ENCODE data around the gene PEAK1. TPM values are rescaled to one million over a fixed set of nuclear protein-coding genes. Genes with fewer than 3 reads are reported as not detected.

PEAK1 gene
- total RNA-seq, 2 donors from 2014 or later: 33.5 to 54.4 TPM

GRCh38 chr15:77183066-77183465, 236.8 kb downstream of the PEAK1 start:
- H3K4me1 ChIP-seq: no peaks in the 10 kb centered on the region
- no peak overlapping the region for H3K27ac ChIP-seq
- H3K9me3 ChIP-seq: no peaks in the 10 kb centered on the region
- H3K27me3 ChIP-seq: no peaks in the 10 kb centered on the region
- DNase-seq: no peak
- no peak for TF ChIP-seq CTCF (IDR thresholded peaks at IDR 0.05)
- no peak overlapping the region for H3K4me3 ChIP-seq
- intact Hi-C loops (cut with DNase I): loop anchor here (10.0 kb wide), 1 partner anchor 312 kb away; no protein-coding TSS in a partner anchor
- no peak overlapping the region for H3K9ac ChIP-seq (ENCODE audit: low read depth in 2 of 2, low read length in 2 of 2)
- H3K36me3 ChIP-seq: no peaks in the 10 kb centered on the region

GRCh38 chr15:77181305-77182074, 238.4 kb downstream of the PEAK1 start:
- Histone ChIP-seq H3K27ac (no peak overlapping the region), H3K27me3 (no peaks in the 10 kb centered on the region), H3K36me3 (no peaks in the 10 kb centered on the region), H3K9me3 (no peaks in the 10 kb centered on the region), H3K9ac (ENCODE audit: low read depth in 2 of 2, low read length in 2 of 2) (no peak overlapping the region), H3K4me3 (no peak overlapping the region), H3K4me1 (no peaks in the 10 kb centered on the region)
- DNase-seq: no peak
- TF ChIP-seq CTCF (IDR thresholded peaks at IDR 0.05): no peak
- intact Hi-C loops (cut with DNase I): loop anchor here (10.0 kb wide), 1 partner anchor 313 kb away; no protein-coding TSS in a partner anchor

GRCh38 chr15:77180757-77181156, 239.1 kb downstream of the PEAK1 start:
- TF ChIP-seq CTCF (IDR thresholded peaks at IDR 0.05): no peak
- intact Hi-C loops (cut with DNase I): loop anchor here (10.0 kb wide), 1 partner anchor 314 kb away; no protein-coding TSS in a partner anchor
- DNase-seq: no peak
- H3K4me3 ChIP-seq: no peak overlapping the region
- no peaks in the 10 kb centered on the region for H3K9me3 ChIP-seq
- no peaks in the 10 kb centered on the region for H3K4me1 ChIP-seq
- H3K36me3 ChIP-seq: no peaks in the 10 kb centered on the region
- no peak overlapping the region for H3K27ac ChIP-seq
- H3K9ac ChIP-seq (ENCODE audit: low read depth in 2 of 2, low read length in 2 of 2): no peak overlapping the region
- no peaks in the 10 kb centered on the region for H3K27me3 ChIP-seq

- H3K27me3 ChIP-seq: no peaks in the 10 kb centered on the region
- H3K4me3 ChIP-seq: no peak overlapping the region
- intact Hi-C loops (cut with DNase I): loop anchor here (10.0 kb wide), 1 partner anchor 315 kb away; no protein-coding TSS in a partner anchor
- no peaks in the 10 kb centered on the region for H3K9me3 ChIP-seq
- no peak for DNase-seq
- H3K9ac ChIP-seq (ENCODE audit: low read depth in 2 of 2, low read length in 2 of 2): no peak overlapping the region
- no peaks in the 10 kb centered on the region for H3K36me3 ChIP-seq
- no peak overlapping the region for H3K27ac ChIP-seq
- TF ChIP-seq CTCF (IDR thresholded peaks at IDR 0.05): no peak
- no peaks in the 10 kb centered on the region for H3K4me1 ChIP-seq
Observed at GRCh38 chr15:77180270-77180669, 239.6 kb downstream of the PEAK1 start.

GRCh38 chr15:77179541-77179998, 240.3 kb downstream of the PEAK1 start:
- intact Hi-C loops (cut with DNase I): no loop called here
- H3K4me1 ChIP-seq: no peaks in the 10 kb centered on the region
- H3K9ac ChIP-seq (ENCODE audit: low read depth in 2 of 2, low read length in 2 of 2): no peak overlapping the region
- H3K9me3 ChIP-seq: no peaks in the 10 kb centered on the region
- no peaks in the 10 kb centered on the region for H3K36me3 ChIP-seq
- no peak for TF ChIP-seq CTCF (IDR thresholded peaks at IDR 0.05)
- no peaks in the 10 kb centered on the region for H3K27me3 ChIP-seq
- no peak overlapping the region for H3K4me3 ChIP-seq
- H3K27ac ChIP-seq: no peak overlapping the region
- no peak for DNase-seq

All from colonic mucosa (tissue), 4 donors.